DND-41 (cell line): ENCODE results near the gene PLEKHA8.

Source experiments
- ATAC-seq: fragments of 200-7000 bp; cut with Tn5 transposase; 3 replicates; pipeline ENCODE4 v1.9.1; 2021; ENCODE audit warnings: low read depth; ENCODE audit not compliant: insufficient read depth
- DNase-seq: peaks from one replicate; pipeline ENCODE4 v3.0.0-alpha.2; 2020
- H2AFZ ChIP-seq: 2 replicates; pipeline ENCODE4 v1.6.0; 2012; ENCODE audit warnings: low read depth, low read length
- H3K27ac ChIP-seq: 2 replicates; pipeline ENCODE4 v1.5.1; 2012; ENCODE audit warnings: low read length, inconsistent platforms
- H3K27me3 ChIP-seq: fragments of 200-600 bp; sonication (generic); 2 replicates; pipeline ENCODE4 v1.6.0; 2012; ENCODE audit warnings: low read length, mild to moderate bottlenecking, inconsistent platforms; ENCODE audit not compliant: insufficient read depth, poor library complexity
- H3K36me3 ChIP-seq: 2 replicates; pipeline ENCODE4 v1.5.1; 2012; ENCODE audit warnings: low read length, inconsistent platforms; ENCODE audit not compliant: insufficient read depth
- H3K4me1 ChIP-seq: 2 replicates; pipeline ENCODE4 v1.5.1; 2012; ENCODE audit warnings: mild to moderate bottlenecking, low read length; ENCODE audit not compliant: insufficient read depth
- H3K4me2 ChIP-seq: 2 replicates; pipeline ENCODE4 v1.6.0; 2012; ENCODE audit warnings: mild to moderate bottlenecking, moderate library complexity, low read length, inconsistent platforms; ENCODE audit not compliant: insufficient read depth
- H3K4me3 ChIP-seq, 2 experiments: fragments of 200-600 bp in 1 of 2; shearing (Covaris generic) in 1 of 2; 2 replicates each; pipeline ENCODE4 v1.5.1; 2012 to 2016; ENCODE audit warnings: inconsistent platforms in 2 of 2, low read length in 2 of 2, mild to moderate bottlenecking in 2 of 2, low read depth in 1 of 2, moderate library complexity in 1 of 2
- H3K79me2 ChIP-seq: 2 replicates; pipeline ENCODE4 v1.6.0; 2012; ENCODE audit warnings: low read length, inconsistent platforms; ENCODE audit not compliant: insufficient read depth
- H3K9ac ChIP-seq: 2 replicates; pipeline ENCODE4 v1.6.0; 2012; ENCODE audit warnings: low read depth, mild to moderate bottlenecking, inconsistent platforms, low read length, moderate library complexity
- H3K9me3 ChIP-seq: 2 replicates; pipeline ENCODE4 v1.5.1; 2012; ENCODE audit warnings: low read length, moderate library complexity, mild to moderate bottlenecking, inconsistent platforms; ENCODE audit not compliant: insufficient read depth, severe bottlenecking
- H4K20me1 ChIP-seq: 2 replicates; pipeline ENCODE4 v1.6.0; 2012; ENCODE audit warnings: low read length; ENCODE audit not compliant: insufficient read depth
- EZH2 ChIP-seq: IDR thresholded peaks from 3 replicates; pipeline ENCODE4 v1.6.1; 2012; ENCODE audit warnings: borderline replicate concordance, low read depth, mild to moderate bottlenecking, moderate library complexity, low read length, inconsistent platforms; ENCODE audit not compliant: severe bottlenecking
- TF ChIP-seq, protein P1 (sequence below): IDR thresholded peaks from 2 replicates; pipeline ENCODE4 v1.5.1; 2012; ENCODE audit warnings: borderline replicate concordance, low read length, moderate library complexity, mild to moderate bottlenecking; ENCODE audit not compliant: poor library complexity, severe bottlenecking; ENCODE audit errors: extremely low read depth

Gene PLEKHA8

GRCh38 chr7:30175180-30175579 is 147.0 kb downstream of the PLEKHA8 start:
- Histone ChIP-seq H3K4me2 (no peak overlapping the region), H3K9me3 (no peaks in the 10 kb centered on the region), H4K20me1 (no peaks in the 10 kb centered on the region), H3K4me3 (no peak overlapping the region), H2AFZ (no peak overlapping the region), H3K27ac (no peak overlapping the region), H3K9ac (no peak overlapping the region), H3K36me3 (no peaks in the 10 kb centered on the region), H3K4me1 (no peaks in the 10 kb centered on the region), H3K79me2 (no peaks in the 10 kb centered on the region), H3K27me3 (no peaks in the 10 kb centered on the region)
- ATAC-seq (no peak), DNase-seq (no peak)
- no peak for TF ChIP-seq EZH2
- TF ChIP-seq, protein P1, sequence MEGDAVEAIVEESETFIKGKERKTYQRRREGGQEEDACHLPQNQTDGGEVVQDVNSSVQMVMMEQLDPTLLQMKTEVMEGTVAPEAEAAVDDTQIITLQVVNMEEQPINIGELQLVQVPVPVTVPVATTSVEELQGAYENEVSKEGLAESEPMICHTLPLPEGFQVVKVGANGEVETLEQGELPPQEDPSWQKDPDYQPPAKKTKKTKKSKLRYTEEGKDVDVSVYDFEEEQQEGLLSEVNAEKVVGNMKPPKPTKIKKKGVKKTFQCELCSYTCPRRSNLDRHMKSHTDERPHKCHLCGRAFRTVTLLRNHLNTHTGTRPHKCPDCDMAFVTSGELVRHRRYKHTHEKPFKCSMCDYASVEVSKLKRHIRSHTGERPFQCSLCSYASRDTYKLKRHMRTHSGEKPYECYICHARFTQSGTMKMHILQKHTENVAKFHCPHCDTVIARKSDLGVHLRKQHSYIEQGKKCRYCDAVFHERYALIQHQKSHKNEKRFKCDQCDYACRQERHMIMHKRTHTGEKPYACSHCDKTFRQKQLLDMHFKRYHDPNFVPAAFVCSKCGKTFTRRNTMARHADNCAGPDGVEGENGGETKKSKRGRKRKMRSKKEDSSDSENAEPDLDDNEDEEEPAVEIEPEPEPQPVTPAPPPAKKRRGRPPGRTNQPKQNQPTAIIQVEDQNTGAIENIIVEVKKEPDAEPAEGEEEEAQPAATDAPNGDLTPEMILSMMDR, result no peak

DNA sequence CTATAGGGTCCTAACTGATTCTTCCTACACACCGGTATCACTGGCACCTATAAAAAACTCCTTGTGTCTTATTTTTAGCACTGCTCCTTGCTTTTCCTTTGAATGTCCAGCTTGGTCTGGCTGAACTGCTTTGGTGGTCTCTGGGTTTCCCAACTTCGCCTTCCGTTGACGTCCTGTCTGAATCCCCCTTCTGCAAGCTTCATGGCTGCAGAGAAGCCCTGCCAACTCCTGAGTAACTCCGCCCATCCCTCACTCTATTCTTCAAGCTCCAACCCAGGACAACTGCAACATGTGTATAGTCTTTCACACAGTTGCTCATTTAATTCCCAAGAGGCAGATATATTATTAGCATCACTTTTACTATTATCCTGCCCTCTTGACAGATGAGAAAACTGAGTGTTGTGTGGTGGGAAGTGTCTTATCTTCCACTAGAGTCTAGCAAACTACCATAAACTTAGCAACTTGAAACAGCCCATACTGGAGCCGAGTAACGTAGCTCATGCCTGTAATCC is 147.5 kb downstream of the PLEKHA8 start:
- no peak for DNase-seq
- H3K4me2 ChIP-seq, result no peak overlapping the region
- no peak overlapping the region for H2AFZ ChIP-seq
- no peak overlapping the region for H3K9ac ChIP-seq
- no peak overlapping the region for H3K27ac ChIP-seq
- H4K20me1 ChIP-seq, result no peaks in the 10 kb centered on the region
- H3K4me1 ChIP-seq, result no peaks in the 10 kb centered on the region
- no peaks in the 10 kb centered on the region for H3K36me3 ChIP-seq
- ATAC-seq, result no peak
- no peak for TF ChIP-seq EZH2
- TF ChIP-seq, protein P1, result no peak
- no peaks in the 10 kb centered on the region for H3K9me3 ChIP-seq
- no peak overlapping the region for H3K4me3 ChIP-seq
- H3K27me3 ChIP-seq, result no peaks in the 10 kb centered on the region
- H3K79me2 ChIP-seq, result no peaks in the 10 kb centered on the region

DNA sequence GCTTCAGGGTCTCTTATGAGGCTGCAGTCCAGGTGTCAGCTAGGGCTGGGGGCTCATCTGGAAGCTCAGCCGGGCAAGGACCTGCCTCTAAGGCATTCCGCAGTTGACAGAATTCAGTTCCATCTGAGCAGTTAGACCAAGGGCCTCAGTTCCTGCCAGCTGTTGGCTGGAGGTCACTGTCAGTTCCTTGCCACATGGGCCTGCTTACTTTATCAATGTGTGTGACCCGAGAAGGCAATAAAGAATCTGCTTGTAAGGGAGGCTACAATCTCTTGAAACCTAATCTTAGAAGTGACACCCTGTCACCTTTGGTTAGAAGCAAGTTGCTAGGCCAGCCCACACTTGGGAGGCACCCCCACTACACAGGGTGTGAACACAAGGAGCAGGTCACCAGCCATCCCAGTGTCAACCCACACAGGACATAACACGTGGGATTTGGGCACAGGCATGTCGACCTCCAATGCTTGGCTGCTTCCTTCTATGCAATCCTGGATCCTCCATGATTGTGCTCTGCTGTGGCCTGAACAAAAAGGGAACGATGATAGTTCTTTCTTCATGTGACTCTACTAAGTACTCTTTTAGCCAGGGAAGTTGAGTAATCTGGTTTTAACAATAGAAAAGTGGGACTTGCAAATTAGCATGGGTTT is 148.4 kb downstream of the PLEKHA8 start:
- DNase-seq, result no peak
- H3K4me3 ChIP-seq, result no peak overlapping the region
- no peak for ATAC-seq
- H3K9ac ChIP-seq, result no peak overlapping the region
- H2AFZ ChIP-seq, result no peak overlapping the region
- TF ChIP-seq, protein P1, result no peak
- TF ChIP-seq EZH2, result no peak
- H3K9me3 ChIP-seq, result no peaks in the 10 kb centered on the region
- no peaks in the 10 kb centered on the region for H3K79me2 ChIP-seq
- no peak overlapping the region for H3K4me2 ChIP-seq
- no peaks in the 10 kb centered on the region for H3K4me1 ChIP-seq
- no peaks in the 10 kb centered on the region for H3K36me3 ChIP-seq
- H3K27me3 ChIP-seq, result no peaks in the 10 kb centered on the region
- no peaks in the 10 kb centered on the region for H4K20me1 ChIP-seq
- no peak overlapping the region for H3K27ac ChIP-seq

DNA sequence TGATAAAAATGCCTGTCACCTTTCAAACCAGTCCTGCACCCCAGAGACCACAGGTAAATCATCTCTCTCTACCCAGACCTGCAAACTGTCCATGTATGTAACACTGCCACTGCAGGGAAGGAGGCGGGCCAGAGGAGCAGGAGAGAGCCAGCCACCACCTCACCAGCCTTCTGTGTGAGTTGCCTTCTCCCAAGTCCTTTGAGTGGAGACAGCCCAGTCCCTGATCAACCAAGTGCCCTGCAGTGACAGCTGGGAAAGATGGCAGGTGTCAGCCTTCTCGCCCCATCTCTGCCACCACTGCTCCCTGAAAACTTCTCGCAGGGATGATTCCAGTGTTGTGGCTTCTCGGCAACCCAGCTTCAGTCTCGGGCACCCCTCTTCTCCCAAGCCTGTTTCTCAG is 149.0 kb downstream of the PLEKHA8 start:
- H3K4me3 ChIP-seq, result no peak overlapping the region
- no peaks in the 10 kb centered on the region for H3K9me3 ChIP-seq
- ATAC-seq, result no peak
- TF ChIP-seq, protein P1, result no peak
- TF ChIP-seq EZH2, result no peak
- H3K4me2 ChIP-seq, result no peak overlapping the region
- H3K27me3 ChIP-seq, result no peaks in the 10 kb centered on the region
- no peak overlapping the region for H3K27ac ChIP-seq
- no peaks in the 10 kb centered on the region for H3K36me3 ChIP-seq
- H3K4me1 ChIP-seq, result no peaks in the 10 kb centered on the region
- no peaks in the 10 kb centered on the region for H3K79me2 ChIP-seq
- no peak for DNase-seq
- no peak overlapping the region for H3K9ac ChIP-seq
- no peak overlapping the region for H2AFZ ChIP-seq
- no peaks in the 10 kb centered on the region for H4K20me1 ChIP-seq
